Activated naive CD8-positive, alpha-beta T cell treated with anti-CD3 and anti-CD28 coated beads, Interleukin-2, amount 10 ng/mL, durations not matched to agents 7 days and 5 days (primary cell): ENCODE measurements around the gene SLPI. TPM values are rescaled to one million over a fixed set of nuclear protein-coding genes. Genes with fewer than 3 reads are reported as not detected.
A peak's percentile ranks its signal among the peaks of the same experiment; 100 is the strongest.

Experiments
- ATAC-seq: fragments of 150-1000 bp; cut with Tn5 transposase; one replicate; pipeline ENCODE4 v1.10.0; 2021; ENCODE audit warnings: low read depth, moderate library complexity
- POLR2A ChIA-PET: fragments of 350-600 bp; sonication (Branson Sonifier 250); formaldehyde crosslinking; loops from one replicate; lab custom pipeline; 2021; ENCODE audit warnings: antibody characterized with exemption; lab: Charles Lee
- DNase-seq: peaks from one replicate; pipeline ENCODE4 v3.0.0; 2021
- H3K27ac Mint-ChIP-seq: one replicate; pipeline ENCODE4 v1.8.0; 2022; ENCODE audit warnings: mild to moderate bottlenecking, mixed read lengths
- H3K27me3 Mint-ChIP-seq: one replicate; pipeline ENCODE4 v1.8.0; 2022; ENCODE audit warnings: mild to moderate bottlenecking, moderate library complexity, mixed read lengths
- H3K36me3 Mint-ChIP-seq: one replicate; pipeline ENCODE4 v1.8.0; 2021; ENCODE audit warnings: mild to moderate bottlenecking, mixed read lengths
- H3K4me1 Mint-ChIP-seq: one replicate; pipeline ENCODE4 v1.8.0; 2021; ENCODE audit warnings: mixed read lengths
- H3K4me3 Mint-ChIP-seq: one replicate; pipeline ENCODE4 v1.8.0; 2022; ENCODE audit warnings: mild to moderate bottlenecking, moderate library complexity, mixed read lengths
- H3K9me3 Mint-ChIP-seq: one replicate; pipeline ENCODE4 v1.8.0; 2021; ENCODE audit warnings: mixed read lengths
- total RNA-seq, 2 experiments: library from RNA; stranded (reverse); gene quantifications; one replicate each; pipeline ENCODE4 v1.2.3, GENCODE V29; 2021

Gene SLPI, protein sequence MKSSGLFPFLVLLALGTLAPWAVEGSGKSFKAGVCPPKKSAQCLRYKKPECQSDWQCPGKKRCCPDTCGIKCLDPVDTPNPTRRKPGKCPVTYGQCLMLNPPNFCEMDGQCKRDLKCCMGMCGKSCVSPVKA
- total RNA-seq = not detected

DNA sequence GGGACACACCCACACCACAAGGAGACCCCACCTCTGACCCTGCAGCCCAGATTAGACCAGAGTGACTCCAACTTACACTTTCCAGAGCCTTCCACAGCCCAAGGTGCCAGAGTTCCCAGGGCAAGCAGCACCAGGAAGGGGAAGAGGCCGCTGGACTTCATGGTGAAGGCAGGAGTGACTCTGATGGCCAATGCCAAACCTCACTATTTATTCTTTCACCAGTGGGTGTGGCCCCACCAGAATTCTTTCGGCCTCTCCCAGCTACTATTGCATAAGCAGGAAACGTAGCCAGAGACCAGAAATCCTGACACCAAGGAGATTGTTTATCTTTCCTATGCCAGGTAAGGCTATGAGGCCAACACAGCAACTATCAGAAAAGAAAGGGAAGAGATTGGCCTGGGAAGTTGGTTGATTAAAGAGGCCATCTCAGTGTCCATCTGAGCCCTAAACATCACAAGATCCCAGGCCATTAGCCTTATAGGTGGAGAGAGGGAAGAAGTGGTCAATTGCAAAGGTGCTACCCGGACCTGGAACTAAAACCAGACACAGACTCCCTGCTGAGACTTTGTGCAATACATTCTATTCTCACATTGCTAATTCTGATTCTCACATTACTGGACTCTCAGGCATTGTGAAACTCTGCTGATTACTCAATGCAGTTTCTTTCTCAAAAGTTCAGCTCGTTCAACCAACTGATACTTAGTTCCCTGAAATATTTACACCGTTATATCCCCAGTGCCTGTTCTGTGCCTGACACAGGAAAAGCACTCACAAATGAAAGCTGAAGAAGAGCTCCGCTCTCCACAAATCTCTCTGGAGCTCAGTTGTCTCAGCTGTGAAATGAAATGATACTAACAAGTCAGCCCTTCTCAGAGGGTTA, at the start of gene SLPI:
Gene SLPI, minus strand, starts transcription at position 182 of the 880 bp plus-strand sequence. Its CDS starts 21 bp downstream, at position 161.
- H3K4me3 Mint-ChIP-seq = no peak within 1 kb of the TSS
- H3K27ac Mint-ChIP-seq = no peak within 1 kb of the TSS
- DNase-seq (no peak), ATAC-seq (no peak)
- H3K36me3 Mint-ChIP-seq = no peaks in the 10 kb centered on the region
- no peaks in the 10 kb centered on the region for H3K9me3 Mint-ChIP-seq
- peaks cover 29% of the 10 kb centered on the region for H3K27me3 Mint-ChIP-seq
- H3K4me1 Mint-ChIP-seq = no peaks in the 10 kb centered on the region
- POLR2A ChIA-PET = no interaction called here

DNA sequence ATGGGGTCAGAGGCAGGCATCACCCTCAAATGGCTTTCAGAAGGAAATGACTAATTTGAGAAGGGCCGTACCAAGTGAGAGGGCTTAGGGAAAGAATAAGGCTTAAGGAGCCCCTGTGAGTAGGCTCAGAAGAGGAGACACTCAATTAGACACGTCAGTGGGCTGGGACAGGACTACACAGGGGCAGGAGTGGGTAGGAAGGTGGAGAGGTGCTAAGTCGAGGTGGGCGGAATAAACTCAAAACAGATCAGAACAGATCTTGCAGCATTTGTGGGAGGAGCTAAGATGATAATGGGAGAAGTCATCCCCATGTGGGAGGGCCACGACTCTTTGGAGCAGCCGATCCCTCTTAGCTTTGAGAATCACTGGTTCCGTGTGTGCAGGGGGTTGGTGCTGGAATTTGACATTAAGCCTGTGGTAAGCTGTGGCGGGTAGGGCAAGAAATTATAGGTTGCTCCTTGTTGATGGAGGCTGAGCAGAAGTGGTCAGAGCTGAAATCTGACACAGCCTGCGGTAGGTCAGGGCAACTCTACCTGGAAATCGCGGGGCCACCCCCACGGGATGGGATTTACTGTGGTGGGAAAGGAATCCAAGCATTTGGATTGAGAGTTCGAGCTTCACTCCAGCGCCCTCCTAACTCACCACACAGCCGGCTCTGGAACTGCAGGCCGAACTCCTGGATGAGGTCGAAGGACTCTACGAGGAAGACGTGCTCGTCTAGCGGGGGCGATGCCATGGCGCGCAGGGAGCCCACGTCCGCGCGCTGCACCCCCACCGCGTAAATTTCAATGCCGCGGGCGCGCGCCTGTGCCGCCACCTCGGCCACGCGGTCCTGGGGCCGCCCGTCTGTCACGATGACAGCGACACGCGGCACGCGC, 49.5 kb upstream of the SLPI start:
- Mint-ChIP-seq H3K27me3 (peaks cover 37% of the 10 kb centered on the region), H3K9me3 (no peaks in the 10 kb centered on the region), H3K4me3 (no peak overlapping the region), H3K4me1 (peaks cover 10% of the 10 kb centered on the region), H3K36me3 (no peaks in the 10 kb centered on the region), H3K27ac (no peak overlapping the region)
- ATAC-seq (no peak), DNase-seq (no peak)
- POLR2A ChIA-PET = no interaction called here

DNA sequence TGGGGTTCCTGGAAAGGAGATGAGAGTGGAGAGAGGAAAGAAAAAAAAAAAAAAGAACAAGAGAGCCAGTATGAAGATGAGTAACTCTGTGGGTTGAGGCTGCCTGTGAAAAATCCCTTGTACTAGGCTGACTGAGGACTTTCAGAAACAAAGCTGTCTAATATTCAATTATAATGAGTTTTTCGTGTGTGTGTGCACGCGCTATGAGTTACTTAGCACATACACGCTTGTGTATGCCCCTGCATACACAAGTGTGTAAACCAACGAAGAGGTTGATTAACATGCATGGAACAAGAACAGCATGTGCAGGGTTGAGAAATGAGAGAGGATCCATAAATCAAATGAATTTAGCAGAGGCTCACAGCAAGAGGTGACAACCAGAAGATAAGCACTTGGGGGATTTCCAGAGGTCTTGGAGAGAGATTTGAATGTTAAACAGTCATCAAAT, 47.5 kb upstream of the SLPI start:
- ATAC-seq (no peak), DNase-seq (no peak)
- POLR2A ChIA-PET = interaction anchor here (0.7 kb wide), 1 partner anchor 8 kb away, joined by 4 read pairs; no protein-coding TSS in a partner anchor
- Mint-ChIP-seq H3K4me1 (peaks cover 10% of the 10 kb centered on the region), H3K27me3 (peaks cover 32% of the 10 kb centered on the region), H3K4me3 (no peak overlapping the region), H3K27ac (no peak overlapping the region), H3K36me3 (no peaks in the 10 kb centered on the region), H3K9me3 (no peaks in the 10 kb centered on the region)

DNA sequence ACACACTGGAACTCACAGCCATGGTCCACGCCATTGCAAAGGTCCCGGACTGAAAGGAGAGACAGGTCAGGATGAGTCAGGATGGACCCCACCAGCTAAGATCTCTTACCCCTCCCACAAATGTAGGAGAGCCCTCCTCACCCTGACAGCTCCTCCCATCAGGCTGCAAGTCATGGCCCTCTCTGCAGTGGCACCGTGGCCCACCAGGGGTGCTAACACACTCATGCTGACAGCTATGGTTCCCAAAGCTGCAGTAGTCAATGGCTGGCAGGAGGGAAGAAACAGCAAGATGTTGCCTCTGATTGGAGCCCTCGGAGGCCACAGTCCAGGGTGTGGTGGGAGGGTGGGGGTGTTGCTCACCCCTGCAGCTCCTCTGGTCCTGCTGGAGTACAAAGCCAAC, 46.6 kb upstream of the SLPI start:
- POLR2A ChIA-PET = no interaction called here
- peaks cover 14% of the 10 kb centered on the region for H3K4me1 Mint-ChIP-seq
- H3K27me3 Mint-ChIP-seq = peaks cover 35% of the 10 kb centered on the region
- DNase-seq = no peak
- no peaks in the 10 kb centered on the region for H3K36me3 Mint-ChIP-seq
- no peaks in the 10 kb centered on the region for H3K9me3 Mint-ChIP-seq
- H3K27ac Mint-ChIP-seq = no peak overlapping the region
- ATAC-seq = peak; percentile 67
- H3K4me3 Mint-ChIP-seq = no peak overlapping the region

DNA sequence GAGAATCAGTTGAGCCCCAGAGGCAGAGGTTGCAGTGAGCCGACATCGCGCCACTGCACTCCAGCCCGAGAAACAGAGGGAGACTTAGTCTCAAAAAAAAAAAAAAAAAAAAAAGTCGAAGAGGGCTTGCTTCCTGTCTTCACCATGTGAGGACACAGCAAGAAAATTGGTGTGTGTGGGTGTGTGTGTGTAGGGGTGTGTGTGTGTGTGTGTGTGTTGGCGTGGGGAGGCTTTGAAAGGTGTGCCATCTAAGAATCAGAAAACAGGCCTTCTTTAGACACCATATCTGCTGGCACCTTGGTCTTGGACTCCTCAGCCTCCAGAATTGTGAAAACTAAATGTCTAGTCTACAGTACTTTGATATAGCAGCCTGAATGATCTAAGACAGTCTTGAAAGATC, 45.4 kb upstream of the SLPI start:
- DNase-seq (no peak), ATAC-seq (no peak)
- Mint-ChIP-seq H3K27ac (no peak overlapping the region), H3K9me3 (no peaks in the 10 kb centered on the region), H3K4me1 (peaks cover 14% of the 10 kb centered on the region), H3K4me3 (no peak overlapping the region), H3K36me3 (no peaks in the 10 kb centered on the region), H3K27me3 (peaks cover 30% of the 10 kb centered on the region)
- POLR2A ChIA-PET = no interaction called here

DNA sequence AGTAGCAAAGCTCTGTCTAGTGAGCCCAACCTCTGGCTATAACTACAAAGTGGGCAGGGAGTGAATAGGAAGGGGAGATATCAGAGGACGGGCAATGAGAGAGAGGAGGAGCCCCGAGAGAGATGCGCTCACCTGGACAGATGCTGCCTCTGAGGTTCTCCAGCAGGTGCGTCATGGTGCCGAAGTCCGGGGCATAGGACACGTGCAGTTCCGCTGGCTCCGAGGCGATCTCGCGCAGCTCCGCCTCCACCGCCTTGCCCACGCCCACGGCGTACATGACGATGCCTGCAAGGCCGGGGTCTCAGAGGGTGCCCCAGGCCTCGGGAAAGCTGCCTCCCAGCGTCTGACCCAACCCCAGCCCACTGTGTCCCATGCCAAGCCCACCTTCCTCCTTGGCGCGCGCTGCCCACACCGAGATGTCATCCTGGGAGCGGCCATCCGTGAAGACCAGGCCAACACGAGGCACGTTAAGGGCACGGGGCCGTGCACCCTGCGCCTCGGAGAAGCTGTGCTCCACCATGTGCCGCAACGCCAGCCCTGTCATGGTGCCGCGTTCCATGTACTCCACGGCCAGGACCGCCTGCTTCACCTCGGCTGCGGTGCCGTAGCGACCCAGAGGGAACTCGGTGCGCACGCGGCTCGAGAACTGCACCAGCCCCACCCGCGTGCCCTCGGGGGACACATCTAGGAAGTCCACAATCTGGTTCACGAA, 43.6 kb upstream of the SLPI start:
- POLR2A ChIA-PET = no interaction called here
- H3K4me3 Mint-ChIP-seq = no peak overlapping the region
- no peaks in the 10 kb centered on the region for H3K36me3 Mint-ChIP-seq
- H3K27ac Mint-ChIP-seq = no peak overlapping the region
- H3K27me3 Mint-ChIP-seq = peaks cover 27% of the 10 kb centered on the region
- no peaks in the 10 kb centered on the region for H3K9me3 Mint-ChIP-seq
- peaks cover 12% of the 10 kb centered on the region for H3K4me1 Mint-ChIP-seq
- DNase-seq (no peak), ATAC-seq (no peak)

DNA sequence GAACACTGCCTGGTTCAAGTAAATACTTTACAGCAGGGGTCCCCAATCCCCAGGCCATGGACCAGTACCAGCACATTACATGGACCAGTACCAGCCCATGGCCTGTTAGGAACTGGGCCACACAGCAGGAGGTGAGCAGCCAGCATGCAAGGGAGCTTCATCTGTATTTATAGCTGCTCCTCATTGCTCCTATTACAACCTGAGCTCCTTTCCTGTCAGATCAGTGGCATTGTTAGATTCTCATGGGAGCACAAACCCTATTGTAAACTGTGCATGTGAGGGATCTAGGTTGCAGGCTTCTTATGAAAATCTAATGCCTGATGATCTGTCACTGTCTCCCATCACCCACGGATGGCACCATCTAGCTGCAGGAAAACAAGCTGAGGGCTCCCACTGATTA, 40.3 kb upstream of the SLPI start:
- no peak overlapping the region for H3K27ac Mint-ChIP-seq
- POLR2A ChIA-PET = interaction anchor here (0.7 to 1.1 kb wide), 2 partner anchors 7 to 329 kb away, joined by 3 to 4 read pairs; no protein-coding TSS in a partner anchor
- H3K36me3 Mint-ChIP-seq = no peaks in the 10 kb centered on the region
- peaks cover 39% of the 10 kb centered on the region for H3K27me3 Mint-ChIP-seq
- H3K4me1 Mint-ChIP-seq = peaks cover 10% of the 10 kb centered on the region
- no peak for DNase-seq
- no peaks in the 10 kb centered on the region for H3K9me3 Mint-ChIP-seq
- ATAC-seq = no peak
- H3K4me3 Mint-ChIP-seq = no peak overlapping the region

DNA sequence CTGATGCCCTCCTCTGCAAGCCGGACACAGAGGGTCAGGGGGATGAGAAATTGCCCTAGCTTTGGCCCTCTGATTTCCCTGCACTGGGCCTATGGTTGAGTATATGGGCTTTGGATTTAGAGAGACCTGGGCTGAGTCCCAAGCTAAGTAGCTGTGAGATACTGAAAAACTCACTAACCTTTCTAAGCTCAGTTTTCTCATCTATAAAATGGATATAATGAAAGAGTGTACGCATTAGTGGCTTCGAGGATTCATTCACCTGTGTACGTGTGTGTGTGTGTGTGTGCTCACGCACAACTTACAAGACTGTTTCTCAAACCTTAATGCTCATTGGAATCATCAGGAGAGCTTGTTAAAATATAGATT, 39.6 kb upstream of the SLPI start:
- Mint-ChIP-seq H3K9me3 (no peaks in the 10 kb centered on the region), H3K27ac (no peak overlapping the region), H3K4me1 (peaks cover 10% of the 10 kb centered on the region), H3K27me3 (peaks cover 39% of the 10 kb centered on the region), H3K4me3 (peak overlapping the region; percentile 79), H3K36me3 (no peaks in the 10 kb centered on the region)
- POLR2A ChIA-PET = interaction anchor here (0.7 to 1.1 kb wide), 2 partner anchors 8 to 329 kb away, joined by 3 to 4 read pairs; no protein-coding TSS in a partner anchor
- ATAC-seq (no peak), DNase-seq (no peak)

DNA sequence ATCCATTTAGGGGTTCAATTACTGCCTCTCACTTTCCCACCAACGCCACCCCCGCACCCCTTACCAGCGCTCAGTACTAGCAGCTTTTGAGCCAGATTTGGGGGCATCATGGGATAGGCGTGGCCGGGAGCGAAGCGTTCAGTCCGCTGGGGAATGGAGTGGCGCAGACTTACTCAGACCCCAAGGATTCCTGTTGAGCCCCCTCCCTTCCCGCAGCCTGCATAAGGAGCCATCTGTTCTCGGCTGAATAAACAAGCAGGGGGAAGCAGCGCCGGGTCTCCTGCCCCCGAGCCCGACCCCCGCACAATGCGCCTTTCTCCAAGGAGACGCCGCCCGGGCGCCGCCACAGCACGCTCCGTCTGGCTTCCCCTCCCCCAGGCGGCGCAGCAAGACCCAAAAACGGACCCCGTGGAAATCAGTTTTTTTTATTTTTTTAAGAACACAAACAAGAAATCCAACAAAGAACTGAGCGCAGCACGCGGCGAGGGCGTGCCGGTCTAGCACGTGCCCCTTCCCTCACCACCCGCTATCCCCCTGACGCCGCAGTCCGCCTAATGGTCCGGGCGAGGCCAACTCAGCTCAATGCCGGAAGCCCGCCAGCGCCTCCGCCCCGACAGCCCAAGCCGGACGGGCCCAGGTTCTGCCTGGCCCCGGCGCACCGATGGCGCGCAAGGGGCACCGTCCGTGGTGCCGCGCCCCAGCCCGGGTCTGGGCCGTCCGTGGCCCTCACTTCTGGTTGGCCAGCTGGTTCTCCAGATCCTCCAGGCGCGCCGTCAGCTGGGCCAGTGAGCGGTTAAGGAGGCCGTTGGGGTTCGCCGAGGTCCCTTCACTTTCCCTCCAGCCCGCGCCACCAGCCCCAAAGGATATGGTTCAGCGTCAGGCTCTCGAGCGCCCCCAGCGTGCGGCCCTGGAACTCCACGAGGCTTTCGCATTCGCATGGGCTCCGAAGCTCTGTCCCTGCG, 39.0 kb upstream of the SLPI start:
- POLR2A ChIA-PET = interaction anchor here (0.6 to 1.1 kb wide), 2 partner anchors 9 to 534 kb away, joined by 3 to 4 read pairs; no protein-coding TSS in a partner anchor
- Mint-ChIP-seq H3K36me3 (no peaks in the 10 kb centered on the region), H3K4me1 (peaks cover 13% of the 10 kb centered on the region), H3K9me3 (no peaks in the 10 kb centered on the region), H3K4me3 (peak overlapping the region; percentile 79), H3K27ac (no peak overlapping the region), H3K27me3 (peaks cover 45% of the 10 kb centered on the region)
- peak; percentile 90 for DNase-seq
- peak; percentile 84 for ATAC-seq

DNA sequence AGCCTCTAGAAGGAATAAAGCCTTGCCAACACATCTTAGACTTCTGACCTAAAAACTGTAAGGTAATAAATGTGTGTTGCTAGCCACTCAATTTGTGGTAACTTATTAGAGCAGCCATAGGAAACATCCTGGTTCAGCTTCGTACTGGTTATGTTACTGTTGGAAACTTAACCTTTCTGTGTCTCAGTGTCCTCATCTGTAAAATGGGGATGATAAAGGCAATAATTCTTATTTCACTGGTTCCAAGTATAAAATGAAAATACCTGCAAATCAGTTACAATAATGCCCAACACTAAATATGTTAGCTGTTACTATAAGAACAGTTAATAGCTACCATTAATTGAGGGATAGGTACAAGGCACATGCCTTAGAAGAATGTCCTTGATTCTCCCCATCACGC, 38.0 kb upstream of the SLPI start:
- DNase-seq (no peak), ATAC-seq (no peak)
- H3K27ac Mint-ChIP-seq = no peak overlapping the region
- H3K36me3 Mint-ChIP-seq = no peaks in the 10 kb centered on the region
- peaks cover 13% of the 10 kb centered on the region for H3K4me1 Mint-ChIP-seq
- H3K27me3 Mint-ChIP-seq = peaks cover 49% of the 10 kb centered on the region
- peak overlapping the region; percentile 71 for H3K4me3 Mint-ChIP-seq
- H3K9me3 Mint-ChIP-seq = no peaks in the 10 kb centered on the region
- POLR2A ChIA-PET = interaction anchor here (0.6 to 0.7 kb wide), 2 partner anchors 152 to 535 kb away, joined by 3 read pairs; no protein-coding TSS in a partner anchor

DNA sequence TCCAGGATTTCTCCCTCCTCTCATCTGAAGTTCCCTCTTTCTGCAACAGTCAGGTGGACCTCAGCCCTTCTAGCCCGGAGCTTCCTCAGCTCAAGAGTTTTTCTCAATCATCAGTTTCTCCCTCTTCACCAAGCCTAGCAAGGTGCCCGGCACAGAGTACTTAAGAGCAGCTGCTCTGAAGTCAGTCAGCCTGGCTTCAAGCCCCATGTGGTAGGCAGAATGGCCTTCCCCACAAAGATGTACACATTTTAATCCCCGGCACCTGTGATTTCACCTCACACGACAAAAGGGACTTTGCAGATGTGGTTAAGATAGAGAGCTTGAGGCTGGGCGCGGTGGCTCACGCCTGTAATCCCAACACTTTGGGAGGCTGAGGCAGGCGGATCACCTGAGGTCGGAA, 37.2 kb upstream of the SLPI start:
- Mint-ChIP-seq H3K27me3 (peaks cover 51% of the 10 kb centered on the region), H3K27ac (no peak overlapping the region), H3K36me3 (no peaks in the 10 kb centered on the region), H3K4me3 (no peak overlapping the region), H3K9me3 (no peaks in the 10 kb centered on the region), H3K4me1 (peaks cover 13% of the 10 kb centered on the region)
- POLR2A ChIA-PET = no interaction called here
- DNase-seq (no peak), ATAC-seq (no peak)
